Glutamatergic neuron (in vitro differentiated cells): ENCODE measurements around the gene EXOC5. TPM values are rescaled to one million over a fixed set of nuclear protein-coding genes. Genes with fewer than 3 reads are reported as not detected.

Source experiments
- DNase-seq: peaks from one replicate; pipeline ENCODE4 v3.0.0; 2022
- H3K27ac Mint-ChIP-seq: one replicate; pipeline ENCODE4 v1.8.0; 2020; ENCODE audit warnings: mild to moderate bottlenecking, mixed read lengths, inconsistent platforms; ENCODE audit not compliant: unreplicated experiment
- H3K27me3 Mint-ChIP-seq: one replicate; pipeline ENCODE4 v1.8.0; 2020; ENCODE audit warnings: mild to moderate bottlenecking, moderate library complexity, mixed read lengths, inconsistent platforms; ENCODE audit not compliant: unreplicated experiment
- H3K36me3 Mint-ChIP-seq: one replicate; pipeline ENCODE4 v1.8.0; 2020; ENCODE audit warnings: mild to moderate bottlenecking, mixed read lengths, inconsistent platforms; ENCODE audit not compliant: unreplicated experiment
- H3K4me1 Mint-ChIP-seq: one replicate; pipeline ENCODE4 v1.8.0; 2020; ENCODE audit warnings: mild to moderate bottlenecking, low read depth, mixed read lengths, inconsistent platforms; ENCODE audit not compliant: unreplicated experiment
- H3K4me3 Mint-ChIP-seq: one replicate; pipeline ENCODE4 v1.8.0; 2020; ENCODE audit warnings: mild to moderate bottlenecking, mixed read lengths, inconsistent platforms; ENCODE audit not compliant: unreplicated experiment
- H3K9me3 Mint-ChIP-seq: one replicate; pipeline ENCODE4 v1.8.0; 2020; ENCODE audit warnings: mild to moderate bottlenecking, moderate library complexity, mixed read lengths, inconsistent platforms; ENCODE audit not compliant: unreplicated experiment
- CTCF ChIP-seq: fragments of 200-600 bp; sonication (generic); IDR thresholded peaks from one replicate; pipeline ENCODE4 v1.5.0; 2021; ENCODE audit not compliant: partially characterized antibody, unreplicated experiment
- long read RNA-seq: library from polyadenylated mRNA; unstranded; transcript quantifications from one replicate; pipeline ENCODE4 v2.0.0, GENCODE V29; 2020; ENCODE audit not compliant: unreplicated experiment
- total RNA-seq: library from RNA; stranded (reverse); fragmentation: NEBNext Ultra II Directional; extraction: Animal tissue kit (Norgen Biotek cat#: 25700); gene quantifications from one replicate; pipeline ENCODE4 v1.2.1, GENCODE V29; 2021; ENCODE audit not compliant: unreplicated experiment

EXOC5 gene
- total RNA-seq, result 170 TPM
- long read RNA-seq, full-length matches to known transcripts, result 6 of 16 reads
- long read RNA-seq, partial matches to known transcripts, result 8 of 16 reads
- long read RNA-seq, other reads (novel, unspliced or antisense), result 2 of 16 reads

GRCh38 chr14:57268161-57269069, at the start of gene EXOC5, which contains the start of gene AP5M1:
EXOC5 (minus strand) TSS chr14:57268905; CDS start chr14:57268648, 257 bp downstream.
AP5M1 (plus strand) TSS chr14:57268971; CDS start chr14:57269315, 344 bp downstream.
- Mint-ChIP-seq H3K4me3 (peak within 1 kb of the TSS; percentile 96), H3K9me3 (peaks cover 14% of the 10 kb centered on the region), H3K27ac (peak within 1 kb of the TSS; percentile 98), H3K36me3 (no peaks in the 10 kb centered on the region), H3K4me1 (peaks cover 27% of the 10 kb centered on the region), H3K27me3 (peaks cover 15% of the 10 kb centered on the region)
- TF ChIP-seq CTCF, result peak; percentile 10
- peak; percentile 94 for DNase-seq

- peak; percentile 77 for DNase-seq
- Mint-ChIP-seq H3K9me3 (no peaks in the 10 kb centered on the region), H3K27me3 (no peaks in the 10 kb centered on the region), H3K27ac (no peak overlapping the region), H3K36me3 (no peaks in the 10 kb centered on the region), H3K4me3 (no peak overlapping the region), H3K4me1 (no peaks in the 10 kb centered on the region)
- peak; percentile 91 for TF ChIP-seq CTCF
These were observed 48.6 kb upstream of the EXOC5 start for GRCh38 chr14:57317248-57317833.

GRCh38 chr14:57314396-57315089, 45.8 kb upstream of the EXOC5 start:
- Mint-ChIP-seq H3K27me3 (no peaks in the 10 kb centered on the region), H3K4me3 (no peak overlapping the region), H3K9me3 (no peaks in the 10 kb centered on the region), H3K36me3 (no peaks in the 10 kb centered on the region), H3K4me1 (no peaks in the 10 kb centered on the region), H3K27ac (no peak overlapping the region)
- no peak for TF ChIP-seq CTCF
- no peak for DNase-seq

GRCh38 chr14:57302883-57303282, 34.2 kb upstream of the EXOC5 start:
- Mint-ChIP-seq H3K4me3 (no peak overlapping the region), H3K27ac (no peak overlapping the region), H3K4me1 (no peaks in the 10 kb centered on the region), H3K36me3 (no peaks in the 10 kb centered on the region), H3K9me3 (no peaks in the 10 kb centered on the region), H3K27me3 (no peaks in the 10 kb centered on the region)
- TF ChIP-seq CTCF, result no peak
- no peak for DNase-seq
